WTC11 (cell line): ENCODE results near the gene ADGRL3. TPM values are rescaled to one million over a fixed set of nuclear protein-coding genes. Genes with fewer than 3 reads are reported as not detected.

Experiments
- ATAC-seq: fragments of 200-7000 bp; cut with Tn5 transposase; 2 replicates; pipeline ENCODE4 v1.10.0; 2021; ENCODE audit warnings: mild to moderate bottlenecking, moderate library complexity
- CTCF ChIA-PET: fragments of 300-600 bp; sonication (Branson Sonifier 250); formaldehyde crosslinking; loops from one replicate; lab custom pipeline; 2021; ENCODE audit warnings: antibody characterized with exemption; lab: Charles Lee
- POLR2A ChIA-PET: fragments of 350-600 bp; sonication (Branson Sonifier 250); formaldehyde crosslinking; loops from one replicate; lab custom pipeline; 2021; ENCODE audit warnings: antibody characterized with exemption; lab: Charles Lee
- DNase-seq: peaks from one replicate; pipeline ENCODE4 v3.0.0; 2021; ENCODE audit warnings: low spot score
- H3K27ac Mint-ChIP-seq: 2 replicates; pipeline ENCODE4 v1.8.0; 2021; ENCODE audit warnings: mixed read lengths
- H3K27me3 Mint-ChIP-seq: 2 replicates; pipeline ENCODE4 v1.8.0; 2021; ENCODE audit warnings: low read depth, mild to moderate bottlenecking, moderate library complexity, mixed read lengths
- H3K36me3 Mint-ChIP-seq: 2 replicates; pipeline ENCODE4 v1.8.0; 2021; ENCODE audit warnings: mixed read lengths
- H3K4me1 Mint-ChIP-seq: 2 replicates; pipeline ENCODE4 v1.8.0; 2022; ENCODE audit warnings: mixed read lengths
- H3K4me3 Mint-ChIP-seq: 2 replicates; pipeline ENCODE4 v1.8.0; 2021; ENCODE audit warnings: mild to moderate bottlenecking, moderate library complexity, mixed read lengths
- H3K9me3 Mint-ChIP-seq: 2 replicates; pipeline ENCODE4 v1.8.0; 2021; ENCODE audit warnings: mixed read lengths
- CREM ChIP-seq: sonication (generic); formaldehyde crosslinking; IDR thresholded peaks from 2 replicates; pipeline ENCODE4 v1.8.1; 2022; ENCODE audit warnings: mild to moderate bottlenecking, missing genetic modification reagents, moderate library complexity
- ESRRA ChIP-seq: sonication (generic); formaldehyde crosslinking; IDR thresholded peaks from 2 replicates; pipeline ENCODE4 v1.8.1; 2022; ENCODE audit warnings: mild to moderate bottlenecking, missing genetic modification reagents, borderline replicate concordance
- FOXP1 ChIP-seq: sonication (generic); formaldehyde crosslinking; IDR thresholded peaks from 2 replicates; pipeline ENCODE4 v1.8.0; 2022; ENCODE audit warnings: missing genetic modification reagents, mild to moderate bottlenecking, moderate library complexity, borderline replicate concordance
- GTF2I ChIP-seq: fragments of 250-450 bp; sonication (Bioruptor Pico); conservative IDR thresholded peaks from 2 replicates; pipeline ENCODE4 v1.4.0; 2021; ENCODE audit warnings: mild to moderate bottlenecking
- JAZF1 ChIP-seq: fragments of 250-450 bp; sonication (Bioruptor Pico); IDR thresholded peaks from 2 replicates; pipeline ENCODE4 v1.9.0; 2021; ENCODE audit warnings: moderate library complexity, mild to moderate bottlenecking, inconsistent platforms
- JUN ChIP-seq: sonication (generic); formaldehyde crosslinking; IDR thresholded peaks from 2 replicates; pipeline ENCODE4 v1.8.0; 2023; ENCODE audit warnings: mild to moderate bottlenecking, missing genetic modification reagents
- KAT7 ChIP-seq: sonication (generic); formaldehyde crosslinking; IDR thresholded peaks from 2 replicates; pipeline ENCODE4 v1.8.1; 2023; ENCODE audit warnings: missing genetic modification reagents, mild to moderate bottlenecking, borderline replicate concordance
- MYBL2 ChIP-seq: sonication (generic); formaldehyde crosslinking; IDR thresholded peaks from 2 replicates; pipeline ENCODE4 v1.8.1; 2023; ENCODE audit warnings: mild to moderate bottlenecking, moderate library complexity, missing genetic modification reagents
- NFATC4 ChIP-seq: fragments of 250-450 bp; sonication (Bioruptor Pico); IDR thresholded peaks from 2 replicates; pipeline ENCODE4 v1.9.0; 2021; ENCODE audit warnings: mild to moderate bottlenecking
- NFYB ChIP-seq: sonication (generic); formaldehyde crosslinking; conservative IDR thresholded peaks from 2 replicates; pipeline ENCODE4 v1.8.0; 2022; ENCODE audit warnings: low read depth, missing genetic modification reagents
- NR1H2 ChIP-seq: sonication (generic); formaldehyde crosslinking; IDR thresholded peaks from 2 replicates; pipeline ENCODE4 v1.9.0; 2021; ENCODE audit warnings: mild to moderate bottlenecking, moderate library complexity, missing genetic modification reagents
- NR3C1 ChIP-seq: sonication (generic); formaldehyde crosslinking; conservative IDR thresholded peaks from 2 replicates; pipeline ENCODE4 v1.8.1; 2023; ENCODE audit warnings: low read depth, mild to moderate bottlenecking, missing genetic modification reagents
- TCF7 ChIP-seq: sonication (generic); formaldehyde crosslinking; IDR thresholded peaks from 2 replicates; pipeline ENCODE4 v1.8.0; 2022; ENCODE audit warnings: mild to moderate bottlenecking, low read depth, missing genetic modification reagents, moderate library complexity
- USF2 ChIP-seq: sonication (generic); formaldehyde crosslinking; IDR thresholded peaks from 2 replicates; pipeline ENCODE4 v1.8.1; 2023; ENCODE audit warnings: mild to moderate bottlenecking, missing genetic modification reagents, moderate library complexity
- ZNF121 ChIP-seq: sonication (generic); formaldehyde crosslinking; IDR thresholded peaks from 2 replicates; pipeline ENCODE4 v1.8.0; 2023; ENCODE audit warnings: missing genetic modification reagents
- ZNF138 ChIP-seq: sonication (generic); formaldehyde crosslinking; conservative IDR thresholded peaks from 2 replicates; pipeline ENCODE4 v1.8.1; 2022; ENCODE audit warnings: mild to moderate bottlenecking, moderate library complexity, missing genetic modification reagents
- ZNF263 ChIP-seq: sonication (generic); formaldehyde crosslinking; IDR thresholded peaks from 2 replicates; pipeline ENCODE4 v1.8.1; 2022; ENCODE audit warnings: low read depth, mild to moderate bottlenecking, moderate library complexity, missing genetic modification reagents
- ZNF396 ChIP-seq: fragments of 250-450 bp; sonication (Bioruptor Pico); IDR thresholded peaks from 2 replicates; pipeline ENCODE4 v1.8.0; 2021; ENCODE audit warnings: mild to moderate bottlenecking, moderate library complexity, borderline replicate concordance
- ZSCAN18 ChIP-seq: fragments of 250-450 bp; sonication (Bioruptor Pico); IDR thresholded peaks from 2 replicates; pipeline ENCODE4 v2.1.2; 2022; ENCODE audit warnings: mild to moderate bottlenecking, moderate library complexity
- total RNA-seq: library from RNA; stranded (reverse); gene quantifications from 3 replicates; pipeline ENCODE4 v1.2.3, GENCODE V29; 2021
- TF ChIP-seq, protein P1 (sequence below): sonication (generic); formaldehyde crosslinking; IDR thresholded peaks from 2 replicates; pipeline ENCODE4 v1.8.1; 2023; ENCODE audit warnings: mild to moderate bottlenecking, missing genetic modification reagents
- TF ChIP-seq, protein P2 (sequence below): fragments of 250-450 bp; sonication (Bioruptor Pico); IDR thresholded peaks from 2 replicates; pipeline ENCODE4 v1.9.0; 2021; ENCODE audit warnings: moderate library complexity, mild to moderate bottlenecking, inconsistent platforms, borderline replicate concordance
- TF ChIP-seq, protein P3 (sequence below): sonication (generic); formaldehyde crosslinking; IDR thresholded peaks from 2 replicates; pipeline ENCODE4 v1.8.0; 2022; ENCODE audit warnings: mild to moderate bottlenecking, missing genetic modification reagents

The ADGRL3 gene
- total RNA-seq, 1 experiment from 2014 or later: 8.7 TPM

GRCh38 chr4:61217222-61217621 lies 17.1 kb downstream of the ADGRL3 start:
- no peak overlapping the region for H3K4me3 Mint-ChIP-seq
- H3K9me3 Mint-ChIP-seq: no peaks in the 10 kb centered on the region
- no peak overlapping the region for H3K27ac Mint-ChIP-seq
- no peaks in the 10 kb centered on the region for H3K27me3 Mint-ChIP-seq
- no peaks in the 10 kb centered on the region for H3K4me1 Mint-ChIP-seq
- ChIA-PET CTCF (no interaction called here), POLR2A (interaction anchor here (0.5 kb wide), 1 partner anchor 1155 kb away, joined by 4 read pairs; no protein-coding TSS in a partner anchor)
- TF ChIP-seq FOXP1 (CRISPR knock-in tag) (no peak), ZNF263 (CRISPR knock-in tag) (no peak), NFATC4 (no peak), ZNF396 (no peak), TCF7 (no peak), ZNF121 (no peak), USF2 (CRISPR knock-in tag) (no peak), KAT7 (CRISPR knock-in tag) (no peak), NR1H2 (no peak), MYBL2 (CRISPR knock-in tag) (no peak), JAZF1 (CRISPR knock-in tag) (no peak)
- TF ChIP-seq, protein P1, sequence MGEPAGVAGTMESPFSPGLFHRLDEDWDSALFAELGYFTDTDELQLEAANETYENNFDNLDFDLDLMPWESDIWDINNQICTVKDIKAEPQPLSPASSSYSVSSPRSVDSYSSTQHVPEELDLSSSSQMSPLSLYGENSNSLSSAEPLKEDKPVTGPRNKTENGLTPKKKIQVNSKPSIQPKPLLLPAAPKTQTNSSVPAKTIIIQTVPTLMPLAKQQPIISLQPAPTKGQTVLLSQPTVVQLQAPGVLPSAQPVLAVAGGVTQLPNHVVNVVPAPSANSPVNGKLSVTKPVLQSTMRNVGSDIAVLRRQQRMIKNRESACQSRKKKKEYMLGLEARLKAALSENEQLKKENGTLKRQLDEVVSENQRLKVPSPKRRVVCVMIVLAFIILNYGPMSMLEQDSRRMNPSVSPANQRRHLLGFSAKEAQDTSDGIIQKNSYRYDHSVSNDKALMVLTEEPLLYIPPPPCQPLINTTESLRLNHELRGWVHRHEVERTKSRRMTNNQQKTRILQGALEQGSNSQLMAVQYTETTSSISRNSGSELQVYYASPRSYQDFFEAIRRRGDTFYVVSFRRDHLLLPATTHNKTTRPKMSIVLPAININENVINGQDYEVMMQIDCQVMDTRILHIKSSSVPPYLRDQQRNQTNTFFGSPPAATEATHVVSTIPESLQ (CRISPR knock-in tag): no peak
- TF ChIP-seq, protein P2, sequence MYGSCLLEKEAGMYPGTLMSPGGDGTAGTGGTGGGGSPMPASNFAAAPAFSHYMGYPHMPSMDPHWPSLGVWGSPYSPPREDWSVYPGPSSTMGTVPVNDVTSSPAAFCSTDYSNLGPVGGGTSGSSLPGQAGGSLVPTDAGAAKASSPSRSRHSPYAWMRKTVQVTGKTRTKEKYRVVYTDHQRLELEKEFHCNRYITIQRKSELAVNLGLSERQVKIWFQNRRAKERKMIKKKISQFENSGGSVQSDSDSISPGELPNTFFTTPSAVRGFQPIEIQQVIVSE: no peak
- DNase-seq: no peak
- ATAC-seq: no peak
- H3K36me3 Mint-ChIP-seq: no peaks in the 10 kb centered on the region

GRCh38 chr4:61220556-61220955 lies 20.4 kb downstream of the ADGRL3 start:
- POLR2A ChIA-PET: interaction anchor here (0.7 kb wide), 2 partner anchors 9 to 415 kb away, joined by 3 to 4 read pairs; no protein-coding TSS in a partner anchor
- no peaks in the 10 kb centered on the region for H3K9me3 Mint-ChIP-seq
- peaks cover 16% of the 10 kb centered on the region for H3K4me1 Mint-ChIP-seq
- no peak for TF ChIP-seq NR3C1 (CRISPR knock-in tag)
- TF ChIP-seq ZNF138: no peak
- no peak for TF ChIP-seq JUN (CRISPR knock-in tag)
- no peak for TF ChIP-seq ESRRA (CRISPR knock-in tag)
- TF ChIP-seq, protein P1 (CRISPR knock-in tag): no peak
- no peak for TF ChIP-seq NFYB (CRISPR knock-in tag)
- no peak for TF ChIP-seq CREM
- TF ChIP-seq, protein P3, sequence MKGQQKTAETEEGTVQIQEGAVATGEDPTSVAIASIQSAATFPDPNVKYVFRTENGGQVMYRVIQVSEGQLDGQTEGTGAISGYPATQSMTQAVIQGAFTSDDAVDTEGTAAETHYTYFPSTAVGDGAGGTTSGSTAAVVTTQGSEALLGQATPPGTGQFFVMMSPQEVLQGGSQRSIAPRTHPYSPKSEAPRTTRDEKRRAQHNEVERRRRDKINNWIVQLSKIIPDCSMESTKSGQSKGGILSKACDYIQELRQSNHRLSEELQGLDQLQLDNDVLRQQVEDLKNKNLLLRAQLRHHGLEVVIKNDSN (CRISPR knock-in tag): no peak
- no peak for TF ChIP-seq GTF2I (CRISPR knock-in tag)
- no peak for TF ChIP-seq ZSCAN18 (CRISPR knock-in tag)
- TF ChIP-seq NFATC4: no peak
- TF ChIP-seq KAT7 (CRISPR knock-in tag): no peak
- no peaks in the 10 kb centered on the region for H3K27me3 Mint-ChIP-seq
- ATAC-seq (no peak), DNase-seq (no peak)
- no peak overlapping the region for H3K27ac Mint-ChIP-seq
- H3K4me3 Mint-ChIP-seq: no peak overlapping the region
- H3K36me3 Mint-ChIP-seq: no peaks in the 10 kb centered on the region
- CTCF ChIA-PET: no interaction called here
